Smooth muscle cell (in vitro differentiated cells): ENCODE measurements around the gene NTN4. TPM values are rescaled to one million over a fixed set of nuclear protein-coding genes. Genes with fewer than 3 reads are reported as not detected.

ENCODE experiments used
- DNase-seq: peaks from one replicate; lab custom pipeline; 2025; ENCODE audit not compliant: unreplicated experiment; lab: John Stamatoyannopoulos, UW
- H2AFZ ChIP-seq: fragments of 200-600 bp; sonication (generic); 2 replicates; pipeline ENCODE4 v1.6.0; 2016; ENCODE audit warnings: antibody characterized with exemption, low read depth, mild to moderate bottlenecking
- H3F3A ChIP-seq: fragments of 200-600 bp; sonication (generic); 2 replicates; pipeline ENCODE4 v1.6.0; 2017; ENCODE audit warnings: antibody characterized with exemption, low read depth
- H3K27ac ChIP-seq: fragments of 200-600 bp; sonication (generic); 2 replicates; pipeline ENCODE4 v1.5.1; 2016; ENCODE audit warnings: low read depth, mild to moderate bottlenecking
- H3K27me3 ChIP-seq: fragments of 200-600 bp; sonication (generic); 2 replicates; pipeline ENCODE4 v1.6.1; 2016; ENCODE audit warnings: low read depth, mild to moderate bottlenecking
- H3K36me3 ChIP-seq: fragments of 200-600 bp; sonication (generic); 2 replicates; pipeline ENCODE4 v1.5.1; 2016; ENCODE audit warnings: low read depth
- H3K4me1 ChIP-seq: fragments of 200-600 bp; sonication (generic); 2 replicates; pipeline ENCODE4 v1.5.1; 2016; ENCODE audit warnings: low read depth
- H3K4me2 ChIP-seq: fragments of 200-600 bp; sonication (generic); 2 replicates; pipeline ENCODE4 v1.6.0; 2016; ENCODE audit warnings: mild to moderate bottlenecking
- H3K4me3 ChIP-seq: fragments of 200-600 bp; sonication (generic); 2 replicates; pipeline ENCODE4 v1.5.1; 2016; ENCODE audit warnings: mild to moderate bottlenecking
- H3K79me2 ChIP-seq: fragments of 200-600 bp; sonication (generic); 2 replicates; pipeline ENCODE4 v1.6.0; 2016; ENCODE audit warnings: low read depth, mild to moderate bottlenecking
- H3K9ac ChIP-seq: fragments of 200-600 bp; sonication (generic); 2 replicates; pipeline ENCODE4 v1.6.0; 2016; ENCODE audit warnings: low read depth
- H3K9me3 ChIP-seq: fragments of 200-600 bp; sonication (generic); replicated peaks from 2 replicates; pipeline ENCODE4 v1.5.1; 2016; ENCODE audit warnings: low read depth
- H4K20me1 ChIP-seq: fragments of 200-600 bp; sonication (generic); 2 replicates; pipeline ENCODE4 v1.6.0; 2016; ENCODE audit warnings: low read depth
- WGBS: methylation state at CpG from one replicate; pipeline ENCODE4 v1.1.7; 2016; ENCODE audit warnings: low lambda C conversion rate; 5-methylcytosine and 5-hydroxymethylcytosine counted together
- polyA plus RNA-seq: library from polyadenylated mRNA; unstranded; fragments of >200 nt; fragmentation: Nextera tagmentation; extraction: Ambion mirVana; gene quantifications from 2 replicates; pipeline ENCODE4 v1.2.1, GENCODE V29; 2016
- total RNA-seq: library from RNA; depleted of rRNA; stranded (reverse); fragments of >200 nt; gene quantifications from 2 replicates; pipeline ENCODE4 v1.2.3, GENCODE V29; 2014
- TF ChIP-seq, protein P1 (sequence below): fragments of 200-600 bp; sonication (generic); IDR thresholded peaks from 2 replicates; pipeline ENCODE4 v1.5.1; 2017; ENCODE audit warnings: borderline replicate concordance, mild to moderate bottlenecking, antibody characterized with exemption; ENCODE audit not compliant: insufficient read depth, poor library complexity, severe bottlenecking

The NTN4 gene
- total and polyA plus RNA-seq, 2 experiments from 2014 or later: 0.94 TPM; not detected in 1

DNA sequence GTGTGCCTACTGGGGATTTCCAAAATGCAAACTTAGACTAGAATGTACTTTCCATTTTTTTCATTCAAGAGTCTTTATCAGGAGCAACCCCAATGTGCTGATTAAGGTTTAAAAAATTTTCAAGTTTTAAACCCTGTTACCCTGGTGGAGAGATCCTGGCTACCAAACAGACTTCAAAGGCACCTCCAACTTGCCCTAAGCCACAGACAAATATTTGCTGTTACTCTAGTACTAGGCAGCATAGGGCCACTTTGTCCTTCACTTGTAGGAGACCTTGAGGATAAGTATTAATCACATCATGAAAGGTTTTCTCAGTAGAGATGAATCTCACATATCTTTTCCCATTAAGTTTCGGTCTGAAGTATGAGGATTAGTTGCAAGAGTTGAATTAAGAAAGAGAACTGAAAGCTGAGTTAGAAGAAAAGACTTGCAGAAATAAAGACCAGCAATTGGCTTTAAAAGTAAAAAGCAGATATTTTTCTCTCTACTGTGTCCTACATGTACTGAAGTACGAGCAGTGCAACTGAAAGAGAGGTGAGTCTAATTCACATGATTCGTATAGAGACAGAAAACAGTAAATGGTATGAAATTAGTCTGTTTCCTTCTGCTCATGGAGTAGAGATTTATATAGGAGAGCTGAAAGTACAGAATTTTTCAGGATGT, 28.3 kb downstream of the NTN4 start:
- Histone ChIP-seq H3F3A (no peaks in the 10 kb centered on the region), H3K9ac (no peak overlapping the region), H3K36me3 (no peaks in the 10 kb centered on the region), H3K9me3 (no peaks in the 10 kb centered on the region), H3K27me3 (peaks cover 4% of the 10 kb centered on the region), H3K4me1 (no peaks in the 10 kb centered on the region), H2AFZ (no peak overlapping the region), H4K20me1 (no peaks in the 10 kb centered on the region), H3K4me2 (no peak overlapping the region), H3K4me3 (no peak overlapping the region), H3K27ac (no peak overlapping the region), H3K79me2 (no peaks in the 10 kb centered on the region)
- TF ChIP-seq, protein P1, sequence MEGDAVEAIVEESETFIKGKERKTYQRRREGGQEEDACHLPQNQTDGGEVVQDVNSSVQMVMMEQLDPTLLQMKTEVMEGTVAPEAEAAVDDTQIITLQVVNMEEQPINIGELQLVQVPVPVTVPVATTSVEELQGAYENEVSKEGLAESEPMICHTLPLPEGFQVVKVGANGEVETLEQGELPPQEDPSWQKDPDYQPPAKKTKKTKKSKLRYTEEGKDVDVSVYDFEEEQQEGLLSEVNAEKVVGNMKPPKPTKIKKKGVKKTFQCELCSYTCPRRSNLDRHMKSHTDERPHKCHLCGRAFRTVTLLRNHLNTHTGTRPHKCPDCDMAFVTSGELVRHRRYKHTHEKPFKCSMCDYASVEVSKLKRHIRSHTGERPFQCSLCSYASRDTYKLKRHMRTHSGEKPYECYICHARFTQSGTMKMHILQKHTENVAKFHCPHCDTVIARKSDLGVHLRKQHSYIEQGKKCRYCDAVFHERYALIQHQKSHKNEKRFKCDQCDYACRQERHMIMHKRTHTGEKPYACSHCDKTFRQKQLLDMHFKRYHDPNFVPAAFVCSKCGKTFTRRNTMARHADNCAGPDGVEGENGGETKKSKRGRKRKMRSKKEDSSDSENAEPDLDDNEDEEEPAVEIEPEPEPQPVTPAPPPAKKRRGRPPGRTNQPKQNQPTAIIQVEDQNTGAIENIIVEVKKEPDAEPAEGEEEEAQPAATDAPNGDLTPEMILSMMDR: no peak
- no peak for DNase-seq
- WGBS: 86% methylated on average over 3 of the region's 3 CpGs

DNA sequence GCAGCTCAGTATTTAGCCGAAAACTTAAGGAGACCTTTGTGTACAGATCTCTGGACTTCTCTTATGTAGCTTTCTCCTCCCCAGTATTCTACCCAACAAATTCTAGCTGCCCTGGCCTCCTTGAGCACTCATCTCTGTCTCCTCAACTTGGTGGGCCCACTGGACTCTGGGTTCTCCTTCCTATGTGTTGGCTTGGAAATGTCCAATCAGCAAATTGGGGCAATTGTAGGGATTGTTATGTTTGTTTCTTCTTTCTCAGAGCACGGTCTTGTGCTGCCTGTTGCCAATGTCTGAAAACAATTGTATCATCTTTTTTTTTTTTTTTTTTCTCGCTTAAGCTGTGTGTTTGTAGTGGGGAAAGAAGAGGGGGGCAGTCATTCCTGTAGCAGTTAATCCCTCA, 30.2 kb downstream of the NTN4 start:
- Histone ChIP-seq H3K9ac (no peak overlapping the region), H3K27me3 (no peaks in the 10 kb centered on the region), H3K4me3 (no peak overlapping the region), H2AFZ (no peak overlapping the region), H3K27ac (no peak overlapping the region), H3F3A (no peaks in the 10 kb centered on the region), H3K36me3 (no peaks in the 10 kb centered on the region), H3K4me2 (no peak overlapping the region), H3K9me3 (no peaks in the 10 kb centered on the region), H3K79me2 (no peaks in the 10 kb centered on the region), H4K20me1 (no peaks in the 10 kb centered on the region), H3K4me1 (peaks cover 5% of the 10 kb centered on the region)
- TF ChIP-seq, protein P1: no peak
- 68% methylated on average over 3 of the region's 3 CpGs for WGBS
- no peak for DNase-seq

DNA sequence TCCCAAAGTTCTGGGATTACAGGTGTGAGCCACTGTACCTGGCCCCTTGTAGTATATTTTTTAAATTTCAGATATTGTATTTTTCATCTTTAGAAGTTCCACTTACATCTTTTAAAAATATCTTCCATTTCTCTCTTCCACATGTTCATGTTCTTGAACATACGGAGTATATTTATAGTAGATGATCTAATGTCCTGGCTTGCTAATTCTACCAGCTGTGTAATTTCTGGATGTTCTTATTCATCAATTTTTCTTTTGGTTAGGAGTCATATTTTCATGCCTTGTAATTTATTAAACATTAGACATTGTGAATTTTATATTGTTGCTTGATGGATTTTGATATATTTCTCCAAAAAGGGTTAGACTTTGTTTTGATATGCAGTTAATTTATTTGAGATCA, 30.8 kb downstream of the NTN4 start:
- Histone ChIP-seq H3K4me3 (no peak overlapping the region), H3K4me1 (peaks cover 7% of the 10 kb centered on the region), H3K9ac (no peak overlapping the region), H3K27me3 (no peaks in the 10 kb centered on the region), H3F3A (no peaks in the 10 kb centered on the region), H3K36me3 (no peaks in the 10 kb centered on the region), H2AFZ (no peak overlapping the region), H3K27ac (no peak overlapping the region), H3K4me2 (no peak overlapping the region), H4K20me1 (no peaks in the 10 kb centered on the region), H3K79me2 (no peaks in the 10 kb centered on the region), H3K9me3 (no peaks in the 10 kb centered on the region)
- WGBS: 0% methylated on average over 1 of the region's 1 CpG
- TF ChIP-seq, protein P1: no peak
- DNase-seq: no peak

DNA sequence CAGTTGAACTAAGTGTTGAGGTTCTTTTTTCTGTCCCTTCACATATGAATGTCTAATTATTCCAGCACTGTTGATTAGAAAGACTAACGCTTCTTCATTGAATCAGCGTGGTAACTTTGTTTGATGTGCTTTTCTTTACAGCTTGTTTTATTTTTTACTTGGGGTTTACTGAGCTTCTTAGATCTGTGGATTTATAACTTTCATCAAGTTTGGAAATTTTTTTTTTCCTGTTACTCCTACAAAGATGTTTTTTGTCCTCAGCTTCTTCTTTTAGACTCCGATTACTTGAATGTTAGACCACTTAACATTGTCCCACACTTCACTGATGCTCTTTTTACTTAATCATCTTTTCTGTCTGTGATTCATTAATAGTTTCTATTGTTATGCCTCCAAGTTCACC, 31.5 kb downstream of the NTN4 start:
- TF ChIP-seq, protein P1: no peak
- no peaks in the 10 kb centered on the region for H4K20me1 ChIP-seq
- no peaks in the 10 kb centered on the region for H3K36me3 ChIP-seq
- no peak for DNase-seq
- no peaks in the 10 kb centered on the region for H3K9me3 ChIP-seq
- H3K4me3 ChIP-seq: no peak overlapping the region
- H3F3A ChIP-seq: no peaks in the 10 kb centered on the region
- H3K4me2 ChIP-seq: no peak overlapping the region
- H3K27me3 ChIP-seq: no peaks in the 10 kb centered on the region
- H3K27ac ChIP-seq: no peak overlapping the region
- 85% methylated on average over 3 of the region's 3 CpGs for WGBS
- H3K4me1 ChIP-seq: peaks cover 7% of the 10 kb centered on the region
- no peak overlapping the region for H3K9ac ChIP-seq
- H2AFZ ChIP-seq: no peak overlapping the region
- no peaks in the 10 kb centered on the region for H3K79me2 ChIP-seq
